Fibroblast of the aortic adventitia (primary cell): ENCODE data around the gene LARP7. TPM values are rescaled to one million over a fixed set of nuclear protein-coding genes. Genes with fewer than 3 reads are reported as not detected.
"Not testable (repeated sequence)": the region's sequence is repeated elsewhere in the genome, so short reads cannot be mapped to it uniquely, and the experiment has no call there.

Experiments
- DNase-seq: peaks from one replicate; pipeline ENCODE4 v3.0.0-alpha.2; 2010; ENCODE audit warnings: low read depth
- H3K4me3 ChIP-seq: 2 replicates; pipeline ENCODE4 v1.5.1; 2011; ENCODE audit warnings: low read depth, mild to moderate bottlenecking, control low read depth, low read length, moderate library complexity
- total RNA-seq: library from RNA; depleted of rRNA; stranded (reverse); fragments of >200 nt; gene quantifications from 2 replicates; pipeline ENCODE4 v1.2.3, GENCODE V29; 2012; ENCODE audit warnings: low replicate concordance
- TF ChIP-seq, protein P1 (sequence below): IDR thresholded peaks from 2 replicates; pipeline ENCODE4 v1.5.1; 2011; ENCODE audit warnings: mild to moderate bottlenecking, low read length, control low read depth, inconsistent platforms; ENCODE audit not compliant: insufficient read depth

The LARP7 gene
- total RNA-seq, 1 donor: 47.4 TPM

DNA sequence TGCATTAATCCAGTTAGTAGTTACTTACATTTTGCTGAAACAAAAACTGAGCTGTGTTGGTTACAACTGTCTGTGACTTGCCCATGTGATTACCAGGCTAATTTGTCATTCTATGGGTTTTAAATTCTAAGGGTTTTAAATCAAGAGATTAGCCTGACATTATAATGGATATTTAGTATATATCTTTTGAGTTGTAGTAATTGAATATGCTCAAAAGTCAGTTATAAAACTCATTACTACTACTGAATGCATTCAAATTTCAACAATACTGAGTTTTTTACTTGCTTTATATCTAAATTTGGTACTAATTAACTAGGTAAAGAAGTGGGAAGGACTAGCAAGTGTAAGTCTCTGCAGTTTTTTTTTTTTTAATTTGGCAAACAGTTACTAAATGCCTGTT, 14.7 kb downstream of the LARP7 start:
- TF ChIP-seq, protein P1, sequence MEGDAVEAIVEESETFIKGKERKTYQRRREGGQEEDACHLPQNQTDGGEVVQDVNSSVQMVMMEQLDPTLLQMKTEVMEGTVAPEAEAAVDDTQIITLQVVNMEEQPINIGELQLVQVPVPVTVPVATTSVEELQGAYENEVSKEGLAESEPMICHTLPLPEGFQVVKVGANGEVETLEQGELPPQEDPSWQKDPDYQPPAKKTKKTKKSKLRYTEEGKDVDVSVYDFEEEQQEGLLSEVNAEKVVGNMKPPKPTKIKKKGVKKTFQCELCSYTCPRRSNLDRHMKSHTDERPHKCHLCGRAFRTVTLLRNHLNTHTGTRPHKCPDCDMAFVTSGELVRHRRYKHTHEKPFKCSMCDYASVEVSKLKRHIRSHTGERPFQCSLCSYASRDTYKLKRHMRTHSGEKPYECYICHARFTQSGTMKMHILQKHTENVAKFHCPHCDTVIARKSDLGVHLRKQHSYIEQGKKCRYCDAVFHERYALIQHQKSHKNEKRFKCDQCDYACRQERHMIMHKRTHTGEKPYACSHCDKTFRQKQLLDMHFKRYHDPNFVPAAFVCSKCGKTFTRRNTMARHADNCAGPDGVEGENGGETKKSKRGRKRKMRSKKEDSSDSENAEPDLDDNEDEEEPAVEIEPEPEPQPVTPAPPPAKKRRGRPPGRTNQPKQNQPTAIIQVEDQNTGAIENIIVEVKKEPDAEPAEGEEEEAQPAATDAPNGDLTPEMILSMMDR: no peak
- no peak for DNase-seq
- no peak overlapping the region for H3K4me3 ChIP-seq

DNA sequence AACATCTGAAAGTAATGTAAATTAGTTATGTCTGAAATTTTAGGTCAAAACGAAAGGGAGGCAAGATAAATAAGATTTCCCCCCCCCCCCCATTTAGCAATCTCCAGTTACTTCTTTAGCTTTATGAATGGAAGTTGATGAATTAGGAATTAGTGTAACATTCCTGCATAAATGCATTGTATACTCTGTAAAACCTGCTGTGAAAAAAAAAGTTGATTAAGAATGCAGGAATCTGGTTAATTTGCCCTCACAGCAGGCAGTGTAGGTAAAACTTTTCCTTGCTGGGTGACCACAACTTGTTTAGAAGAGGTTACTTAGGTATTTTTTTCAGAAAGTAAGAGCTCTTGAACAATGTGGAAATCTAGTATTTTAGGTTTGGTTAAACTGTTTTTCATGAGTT, 15.3 kb downstream of the LARP7 start:
- DNase-seq: no peak
- TF ChIP-seq, protein P1: no peak
- H3K4me3 ChIP-seq: no peak overlapping the region

DNA sequence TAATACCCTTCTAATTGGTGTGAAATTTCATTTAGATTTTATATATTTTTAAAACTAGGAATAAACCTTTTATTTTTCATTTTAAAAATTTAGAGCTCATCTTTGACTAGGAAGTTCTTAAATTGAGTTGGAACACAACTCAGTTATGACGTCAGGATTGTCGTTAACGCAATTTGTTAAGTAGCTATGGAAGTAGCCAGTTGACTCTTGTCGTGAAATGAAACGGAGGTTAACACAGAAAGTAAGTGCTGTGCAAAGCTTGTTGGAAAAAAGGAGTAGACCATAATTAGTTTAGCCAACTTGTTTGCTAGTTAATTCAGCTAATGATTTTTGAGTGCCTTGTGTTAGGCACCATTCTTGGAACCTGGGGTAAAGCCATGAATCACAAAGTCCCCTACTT, 18.3 kb downstream of the LARP7 start:
- no peak for DNase-seq
- TF ChIP-seq, protein P1: no peak
- H3K4me3 ChIP-seq: no peak overlapping the region

DNA sequence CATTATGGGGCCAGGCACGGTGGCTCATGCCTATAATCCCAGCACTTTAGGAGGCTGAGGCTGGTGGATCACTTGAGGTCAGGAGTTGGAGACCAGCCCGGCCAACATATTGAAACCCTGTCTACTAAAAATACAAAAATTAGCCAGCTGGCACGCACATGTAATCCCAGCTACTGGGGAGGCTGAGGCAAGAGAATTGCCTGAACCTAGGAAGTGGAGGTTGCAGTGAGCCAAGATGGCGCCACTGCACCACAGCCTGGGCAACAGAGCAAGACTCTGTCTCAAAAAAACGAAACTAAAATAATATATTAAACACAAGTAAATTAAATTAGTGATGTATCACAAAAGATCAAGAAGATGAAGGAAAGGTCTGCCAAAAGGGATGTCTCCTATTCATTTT, 19.2 kb downstream of the LARP7 start:
- DNase-seq, H3K4me3 ChIP-seq: not testable (repeated sequence)

DNA sequence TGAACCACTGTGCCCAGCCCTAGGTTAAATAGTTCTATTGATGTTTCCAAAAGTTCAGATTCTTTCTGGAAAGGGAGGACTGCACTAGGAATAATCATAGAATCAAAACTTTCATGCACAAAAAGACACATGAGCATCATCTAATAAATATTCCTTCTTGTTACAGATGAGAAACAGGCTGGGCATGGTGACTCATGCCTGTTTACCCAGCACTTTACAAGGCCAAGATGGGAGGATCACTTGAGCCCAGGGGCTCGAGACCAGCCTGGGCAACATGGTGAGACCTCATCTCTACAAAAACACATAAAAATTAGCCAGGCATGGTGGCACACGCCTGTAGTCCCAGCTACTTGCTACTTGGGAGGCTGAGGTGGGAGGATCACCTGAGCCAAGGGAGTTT, 27.7 kb downstream of the LARP7 start:
- H3K4me3 ChIP-seq: no peak overlapping the region
- no peak for DNase-seq
- TF ChIP-seq, protein P1: no peak

DNA sequence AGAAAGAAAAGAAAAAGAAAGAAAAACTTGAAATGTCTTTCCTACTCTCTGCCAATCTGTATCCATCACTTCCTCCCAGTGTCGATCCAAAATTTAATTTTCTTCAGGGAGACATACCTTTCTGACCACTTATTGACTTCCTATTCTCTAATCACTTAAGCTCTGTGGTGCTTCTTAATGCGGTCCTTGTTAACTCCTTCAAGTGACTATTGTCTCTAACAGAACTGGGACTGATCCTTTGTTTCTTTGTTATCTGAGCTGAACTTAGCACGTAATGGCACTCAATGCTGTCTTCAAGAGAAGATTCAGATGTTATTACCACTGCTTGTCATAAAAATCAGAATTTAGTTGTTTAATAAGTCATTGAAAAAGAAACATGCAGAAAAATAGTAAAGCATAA, 31.2 kb downstream of the LARP7 start:
- TF ChIP-seq, protein P1: no peak
- DNase-seq: no peak
- H3K4me3 ChIP-seq: no peak overlapping the region

DNA sequence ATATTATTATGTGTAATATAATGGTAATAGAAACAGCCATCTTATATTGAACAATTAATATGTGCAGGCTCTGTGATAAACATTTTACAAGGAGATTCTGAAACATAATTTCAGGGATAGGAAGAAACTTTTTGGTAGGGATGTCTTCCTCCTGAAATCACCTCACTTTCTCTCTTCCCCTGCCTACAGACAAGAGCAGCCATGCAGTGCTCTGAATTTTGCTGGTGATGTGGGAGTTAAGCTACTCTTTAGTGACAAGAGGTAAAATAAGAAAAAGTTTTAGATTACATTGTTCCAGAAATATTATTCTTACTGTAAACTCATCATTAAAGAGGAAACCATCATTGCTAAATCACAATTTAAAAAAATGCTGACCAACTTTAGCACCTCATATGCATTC, 36.1 kb downstream of the LARP7 start:
- no peak for DNase-seq
- H3K4me3 ChIP-seq: no peak overlapping the region
- TF ChIP-seq, protein P1: no peak
